Activated T-cell treated with anti-CD3 and anti-CD28 coated beads, Interleukin-2, amount 50 U/mL, for 72 hours (primary cell): ENCODE data around the gene ZDHHC11B. TPM values are rescaled to one million over a fixed set of nuclear protein-coding genes. Genes with fewer than 3 reads are reported as not detected.

Source experiments
- total RNA-seq, 2 donors: library from RNA; stranded (reverse); gene quantifications; one replicate each; pipeline ENCODE4 v1.2.3, GENCODE V29; 2022

Gene ZDHHC11B
- total RNA-seq, 2 donors from 2014 or later, result 0.24 TPM; not detected in 1

Other genes starting within 250 kb of the ZDHHC11B start
- gene CEP72, start 172.4 kb downstream of the ZDHHC11B start, total RNA-seq, result 10 to 100 TPM; 18.6 to 18.7 TPM
- under 1 TPM; 0.29 to 0.32 TPM for gene TPPP, start 91.4 kb downstream of the ZDHHC11B start, total RNA-seq
- 10 to 100 TPM; 28.3 to 29.5 TPM for gene ZDHHC11, start 66.3 kb upstream of the ZDHHC11B start, total RNA-seq
- gene BRD9, start 108.1 kb upstream of the ZDHHC11B start, total RNA-seq, result 10 to 100 TPM; 50.6 to 54.7 TPM
- 10 to 100 TPM; 17.7 to 18.2 TPM for gene TRIP13, start 108.2 kb upstream of the ZDHHC11B start, total RNA-seq
- 10 to 100 TPM; 18.7 to 25.0 TPM for gene NKD2, start 224.1 kb upstream of the ZDHHC11B start, total RNA-seq